ENCODE results near the gene PSMD3.

The PSMD3 gene

GRCh38 chr17:40024901-40025300 is 44.3 kb downstream of the PSMD3 start:
- DNase-seq = no peak

DNA sequence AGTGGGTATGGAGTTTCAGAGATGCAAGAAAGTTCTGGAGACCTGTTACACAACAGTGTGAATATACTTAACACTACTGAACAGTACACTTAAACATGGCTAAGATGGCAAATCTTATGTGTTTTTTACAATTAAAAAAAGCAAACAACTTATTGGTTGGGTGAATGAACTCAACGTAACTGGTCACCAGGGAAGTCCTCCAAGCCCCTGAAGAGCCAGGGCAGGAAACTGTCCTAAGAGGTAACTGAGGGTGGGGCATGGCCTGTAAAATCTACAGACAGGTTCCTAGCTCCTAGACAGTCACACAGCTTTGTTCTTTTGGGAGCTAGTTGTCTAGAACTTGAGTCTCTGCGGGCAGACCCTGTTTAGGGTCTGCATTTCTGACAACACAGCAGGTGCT is 45.0 kb downstream of the PSMD3 start:
- no peak for DNase-seq

DNA sequence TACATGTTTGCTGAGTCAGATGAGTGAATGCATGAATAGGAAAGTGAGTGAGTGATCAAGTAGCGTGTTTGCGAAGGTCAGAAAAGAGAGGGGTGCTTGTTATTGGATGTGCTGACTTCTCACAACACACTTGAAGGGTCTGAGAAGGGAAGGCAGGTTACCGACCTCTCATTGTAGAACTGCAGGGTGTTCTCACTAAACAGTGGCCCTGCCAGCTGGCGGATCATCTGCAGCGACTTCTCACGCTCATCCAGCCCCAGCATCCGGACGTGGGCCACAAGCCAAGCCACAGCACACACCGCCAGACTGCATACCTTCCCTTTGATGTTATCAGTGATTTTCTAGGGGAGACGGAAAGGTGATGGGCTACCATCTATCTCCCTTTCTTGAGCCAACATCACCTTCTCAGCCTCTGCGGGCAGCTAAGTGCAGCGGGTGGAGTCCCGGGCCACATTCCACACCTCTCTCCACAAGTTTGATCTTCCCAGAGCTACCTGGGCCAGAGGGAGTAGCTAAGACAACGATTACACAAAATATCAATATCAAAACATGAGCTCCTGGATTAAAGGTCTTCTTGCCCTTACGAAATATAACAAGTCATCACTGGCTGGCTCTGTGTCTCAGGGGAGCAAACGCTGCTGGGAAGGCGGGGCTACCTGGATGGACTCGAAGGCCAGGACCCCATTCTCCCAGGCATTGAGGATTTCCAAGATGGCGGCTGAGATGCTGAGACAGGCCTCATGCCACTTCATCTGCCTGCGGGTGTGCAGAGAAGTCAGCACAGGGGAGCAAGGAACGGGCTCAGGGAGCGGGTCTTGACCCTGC is 45.6 kb downstream of the PSMD3 start:
- DNase-seq = no peak

GRCh38 chr17:40026816-40027613 is 46.4 kb downstream of the PSMD3 start:
- peak; percentile 77 to 78 for DNase-seq

DNA sequence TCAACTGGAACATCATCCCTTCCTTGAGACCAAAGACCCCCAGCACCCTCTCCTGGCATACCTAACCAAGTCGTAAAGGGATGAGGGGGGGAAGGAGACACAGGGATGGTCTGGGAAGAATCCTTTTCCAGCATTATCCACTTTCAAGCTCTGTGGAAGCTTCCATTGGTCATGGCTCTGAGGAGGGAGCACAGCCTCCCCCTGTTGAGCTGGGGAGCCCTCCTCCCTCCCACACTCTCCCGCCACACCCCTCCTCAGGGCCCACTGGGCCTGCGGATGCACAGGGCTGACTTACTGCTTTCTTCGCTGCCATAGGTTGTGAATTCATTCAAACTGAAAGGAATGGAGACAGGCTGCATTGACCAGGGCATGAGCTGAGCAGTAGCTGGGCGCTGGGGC is 47.0 kb downstream of the PSMD3 start:
- DNase-seq = no peak

- DNase-seq = no peak
These were observed 48.0 kb downstream of the PSMD3 start for GRCh38 chr17:40028595-40028994.

DNA sequence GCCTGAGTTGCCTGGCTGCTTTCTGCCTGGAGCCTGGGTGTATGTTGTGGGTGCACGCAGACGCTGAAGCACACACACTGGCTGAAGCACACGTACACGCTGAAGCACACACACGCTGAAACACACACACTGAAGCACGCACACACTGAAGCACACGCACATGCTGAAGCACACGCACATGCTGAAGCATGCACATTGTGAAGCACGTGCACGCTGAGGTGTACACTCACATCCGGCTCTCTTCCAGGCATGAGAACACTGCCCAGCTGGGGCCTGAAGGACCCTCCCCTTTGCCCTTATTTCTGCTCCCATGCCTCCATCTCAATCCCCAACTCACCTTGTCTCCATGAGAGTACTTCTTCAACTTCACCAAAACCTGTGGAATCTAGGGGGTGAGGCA is 51.1 kb downstream of the PSMD3 start:
- DNase-seq = no peak

DNA sequence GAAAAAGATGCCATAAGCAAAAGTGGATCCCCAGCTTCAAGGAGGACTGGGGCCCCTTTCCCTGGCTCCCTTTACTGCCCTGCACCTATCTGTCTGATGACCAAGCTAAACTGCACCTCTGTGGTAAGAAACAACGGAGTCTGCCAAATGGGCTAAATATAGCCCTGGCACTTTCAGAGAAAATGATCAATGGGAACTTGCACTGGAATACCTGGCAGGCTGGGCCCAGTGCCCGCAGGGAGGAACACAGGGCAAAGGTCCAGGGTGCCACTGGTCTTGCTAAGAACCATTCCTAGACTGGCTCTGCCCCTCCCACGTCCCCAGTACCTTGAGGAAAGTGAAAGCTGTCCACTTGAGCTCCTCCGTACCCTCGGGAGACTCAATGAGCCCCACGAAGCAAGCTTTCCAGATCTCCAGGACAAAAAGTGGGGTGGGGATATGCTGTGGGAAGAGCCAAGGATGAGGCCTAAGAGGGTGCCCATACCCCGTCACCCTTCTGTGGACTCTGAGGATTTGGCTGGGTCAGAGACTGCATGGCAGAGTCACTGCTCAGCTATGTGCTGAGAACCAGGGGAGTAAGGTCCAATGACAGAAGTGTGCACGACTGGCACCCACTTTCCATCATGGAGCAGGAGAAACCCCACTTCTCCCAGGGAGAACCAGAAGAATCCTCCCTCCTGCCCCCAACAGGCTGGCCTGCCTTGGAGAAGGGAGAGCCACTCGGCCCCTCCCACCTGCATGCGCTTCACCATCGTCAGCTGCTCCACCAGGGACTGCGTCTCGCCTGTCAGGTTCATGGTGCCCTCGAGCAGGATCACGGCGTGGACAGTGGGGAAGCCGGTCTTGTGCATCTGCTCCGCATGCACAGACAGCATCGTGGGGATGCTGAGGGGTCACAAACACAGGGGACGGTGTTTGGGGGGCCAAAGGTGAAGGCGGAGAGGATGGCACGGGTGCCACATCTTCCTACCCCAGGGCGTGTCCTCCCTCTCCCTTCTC is 52.0 kb downstream of the PSMD3 start:
- no peak for DNase-seq

- DNase-seq = no peak
These were observed 52.7 kb downstream of the PSMD3 start for GRCh38 chr17:40033339-40033738.

DNA sequence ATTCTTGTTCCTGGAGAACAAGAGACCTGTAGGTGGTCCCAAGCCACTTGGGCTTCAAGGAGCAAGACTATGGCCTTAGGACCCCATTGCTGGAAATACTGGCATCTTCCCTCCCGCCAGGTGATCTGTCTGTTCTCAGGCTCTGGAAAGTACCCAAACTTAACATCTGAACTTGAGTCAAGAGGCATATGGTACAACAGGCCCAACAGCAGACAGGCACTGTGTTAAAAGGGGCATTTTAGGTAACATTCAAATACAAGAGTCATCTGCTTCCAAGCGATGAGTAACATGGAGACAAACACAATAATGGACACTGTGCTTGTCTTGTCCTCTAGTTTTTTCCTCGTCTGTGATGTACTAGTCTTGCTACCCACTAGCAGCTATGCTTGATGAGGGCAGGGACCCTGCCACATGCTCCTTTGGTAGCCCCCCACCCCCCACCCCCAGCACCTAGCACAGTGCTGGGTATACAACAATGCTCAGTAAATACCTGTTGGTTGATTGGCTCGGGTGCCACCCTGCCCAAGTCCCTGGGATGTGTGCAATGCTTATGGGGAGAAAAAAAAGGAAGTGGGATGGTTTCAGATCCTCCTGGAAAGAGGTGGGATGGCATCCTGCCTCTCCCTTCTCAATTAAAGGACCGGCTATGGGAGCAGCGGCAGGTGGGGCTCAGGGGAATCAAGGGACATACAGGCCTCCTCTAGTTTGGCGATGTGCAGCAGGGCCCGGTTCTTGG is 54.0 kb downstream of the PSMD3 start:
- no peak for DNase-seq

- DNase-seq = peak; percentile 48 to 55
These were observed 54.6 kb downstream of the PSMD3 start for GRCh38 chr17:40035162-40035559.

DNA sequence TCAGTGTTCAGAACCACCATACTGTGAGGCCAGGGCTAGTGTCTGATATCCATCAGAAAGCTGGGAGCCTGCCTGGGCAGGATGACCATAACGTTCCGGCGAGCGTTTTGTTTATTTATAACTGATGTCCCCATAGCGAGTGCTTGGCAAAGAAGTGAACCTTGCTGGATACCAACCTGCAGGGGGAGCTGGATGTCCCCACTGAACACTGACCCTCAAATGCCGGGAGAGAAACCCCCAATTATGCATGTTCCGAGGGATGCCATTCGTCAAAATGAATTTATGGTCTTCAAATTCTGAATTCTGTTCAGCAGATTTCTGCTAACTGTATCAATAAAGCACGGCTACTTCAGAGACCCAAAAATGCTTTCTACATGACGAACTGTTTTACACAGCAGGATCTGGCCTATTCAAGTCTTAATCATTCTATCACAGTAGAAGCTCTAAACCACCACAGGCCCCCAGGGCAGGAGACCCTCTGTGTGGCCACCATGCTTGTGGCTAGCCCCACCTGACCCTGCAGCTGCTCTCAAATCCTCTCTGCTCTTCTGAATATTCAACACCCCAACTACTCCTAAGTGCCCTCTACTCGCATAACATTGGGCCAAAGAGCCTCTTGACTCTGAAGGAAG is 58.4 kb downstream of the PSMD3 start:
- DNase-seq = peak; percentile 21 to 38

- DNase-seq = no peak
These were observed 60.6 kb downstream of the PSMD3 start for GRCh38 chr17:40041196-40041595.
